ENCODE measurements around the gene SETD5. TPM values are rescaled to one million over a fixed set of nuclear protein-coding genes. Genes with fewer than 3 reads are reported as not detected.

Gene SETD5
- total and polyA plus RNA-seq, 12 donors: 35.3 to 135 (median 84.6) TPM

GRCh38 chr3:9435316-9435715, 37.9 kb downstream of the SETD5 start:
- WGBS, 4 donors: 81 to 90% (median 86%) methylated on average over 3 of the region's 3 CpGs
- peak overlapping the region in 1 of 5 donors; percentile 10 for H3K27ac ChIP-seq
- intact Hi-C loops (cut with DNase I): no loop called here
- peaks cover 22 to 34% of the 10 kb centered on the region in 2 donors for H3K4me1 ChIP-seq (replicated peaks in 1 of 2)
- DNase-seq: no peak
- TF ChIP-seq POLR2A (IDR thresholded peaks at IDR 0.05): no peak
- TF ChIP-seq, protein P1, sequence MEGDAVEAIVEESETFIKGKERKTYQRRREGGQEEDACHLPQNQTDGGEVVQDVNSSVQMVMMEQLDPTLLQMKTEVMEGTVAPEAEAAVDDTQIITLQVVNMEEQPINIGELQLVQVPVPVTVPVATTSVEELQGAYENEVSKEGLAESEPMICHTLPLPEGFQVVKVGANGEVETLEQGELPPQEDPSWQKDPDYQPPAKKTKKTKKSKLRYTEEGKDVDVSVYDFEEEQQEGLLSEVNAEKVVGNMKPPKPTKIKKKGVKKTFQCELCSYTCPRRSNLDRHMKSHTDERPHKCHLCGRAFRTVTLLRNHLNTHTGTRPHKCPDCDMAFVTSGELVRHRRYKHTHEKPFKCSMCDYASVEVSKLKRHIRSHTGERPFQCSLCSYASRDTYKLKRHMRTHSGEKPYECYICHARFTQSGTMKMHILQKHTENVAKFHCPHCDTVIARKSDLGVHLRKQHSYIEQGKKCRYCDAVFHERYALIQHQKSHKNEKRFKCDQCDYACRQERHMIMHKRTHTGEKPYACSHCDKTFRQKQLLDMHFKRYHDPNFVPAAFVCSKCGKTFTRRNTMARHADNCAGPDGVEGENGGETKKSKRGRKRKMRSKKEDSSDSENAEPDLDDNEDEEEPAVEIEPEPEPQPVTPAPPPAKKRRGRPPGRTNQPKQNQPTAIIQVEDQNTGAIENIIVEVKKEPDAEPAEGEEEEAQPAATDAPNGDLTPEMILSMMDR (IDR thresholded peaks at IDR 0.05): no peak
- no peaks in the 10 kb centered on the region for H3K9me3 ChIP-seq (replicated peaks in 1 of 3)
- H3K4me3 ChIP-seq: no peak overlapping the region
- peaks cover 0 to 98% of the 10 kb centered on the region in 2 donors for H3K36me3 ChIP-seq (replicated peaks in 1 of 2)
- H3K27me3 ChIP-seq: no peaks in the 10 kb centered on the region

DNA sequence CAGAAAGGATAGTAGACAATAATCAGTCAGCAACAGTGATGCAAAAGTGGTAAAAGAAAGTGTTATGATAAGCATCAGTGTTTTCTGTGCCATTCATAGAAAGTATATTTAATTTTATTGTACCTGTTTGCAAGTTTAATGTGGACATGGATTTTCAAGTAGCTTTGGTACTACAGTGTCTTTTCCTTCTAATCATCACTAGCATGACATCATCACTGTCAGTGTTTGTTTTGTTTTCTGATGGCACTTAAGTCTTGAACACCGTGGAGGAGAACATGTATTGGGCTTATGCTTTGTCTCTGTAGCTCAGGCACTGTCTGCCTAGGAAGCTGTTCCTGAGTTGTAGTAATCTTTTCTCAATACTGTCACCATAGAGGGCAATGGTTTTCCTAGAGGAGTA, 41.9 kb downstream of the SETD5 start:
- Histone ChIP-seq H3K9me3 (replicated peaks in 1 of 3) (no peaks in the 10 kb centered on the region), H3K4me1 (replicated peaks in 1 of 2) (peaks cover 2 to 16% of the 10 kb centered on the region in 2 donors), H3K36me3 (replicated peaks in 1 of 2) (peaks cover 0 to 100% of the 10 kb centered on the region in 2 donors), H3K27ac (no peak overlapping the region), H3K4me3 (no peak overlapping the region), H3K27me3 (no peaks in the 10 kb centered on the region)
- no peak for DNase-seq
- intact Hi-C loops (cut with DNase I): no loop called here
- WGBS, 4 donors: 17 to 29% (median 24%) methylated on average over 1 of the region's 1 CpG
- no peak for TF ChIP-seq POLR2A (IDR thresholded peaks at IDR 0.05)
- TF ChIP-seq, protein P1 (IDR thresholded peaks at IDR 0.05): no peak

GRCh38 chr3:9441501-9442221, 44.2 kb downstream of the SETD5 start:
- H3K9me3 ChIP-seq (replicated peaks in 1 of 3): no peaks in the 10 kb centered on the region
- intact Hi-C loops (cut with DNase I): loop anchor here in 1 of 2 donors (5.0 kb wide), 1 partner anchor 49 kb away; no protein-coding TSS in a partner anchor
- 86 to 92% (median 90%) methylated on average over 11 of the region's 11 CpGs for WGBS, 4 donors
- DNase-seq: no peak
- H3K36me3 ChIP-seq (replicated peaks in 1 of 2): peaks cover 0 to 100% of the 10 kb centered on the region in 2 donors
- H3K4me3 ChIP-seq: no peak overlapping the region
- no peaks in the 10 kb centered on the region for H3K27me3 ChIP-seq
- no peak overlapping the region for H3K27ac ChIP-seq
- TF ChIP-seq, protein P1 (IDR thresholded peaks at IDR 0.05): no peak
- TF ChIP-seq POLR2A (IDR thresholded peaks at IDR 0.05): no peak
- peaks cover 0 to 16% of the 10 kb centered on the region in 2 donors for H3K4me1 ChIP-seq (replicated peaks in 1 of 2)

DNA sequence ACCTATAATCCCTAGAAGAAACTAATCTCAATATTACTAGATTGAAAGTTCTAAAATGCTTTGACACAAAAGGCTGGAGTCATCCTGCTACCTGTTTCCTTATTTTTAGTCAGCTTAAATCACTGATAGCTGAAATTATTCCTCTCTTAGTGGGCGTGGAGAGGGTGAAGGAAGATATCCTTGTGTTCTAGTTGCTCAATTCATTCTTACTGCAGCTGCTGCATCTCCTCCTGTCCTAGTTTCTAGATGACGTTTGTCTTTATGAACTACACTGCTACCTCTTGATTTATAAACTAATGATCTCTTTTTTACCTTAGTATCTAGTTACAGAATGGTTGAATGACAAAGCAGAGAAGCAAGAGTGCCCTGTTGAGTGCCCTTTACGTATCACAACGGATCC, 50.7 kb downstream of the SETD5 start:
- H3K4me3 ChIP-seq: no peak overlapping the region
- H3K9me3 ChIP-seq (replicated peaks in 1 of 3): no peaks in the 10 kb centered on the region
- intact Hi-C loops (cut with DNase I): no loop called here
- H3K4me1 ChIP-seq (replicated peaks in 1 of 2): peaks cover 0 to 12% of the 10 kb centered on the region in 2 donors
- H3K36me3 ChIP-seq (replicated peaks in 1 of 2): peaks cover 0 to 88% of the 10 kb centered on the region in 2 donors
- no peak for DNase-seq
- TF ChIP-seq POLR2A (IDR thresholded peaks at IDR 0.05): no peak
- WGBS, 4 donors: 79 to 86% (median 80%) methylated on average over 4 of the region's 4 CpGs
- no peak overlapping the region for H3K27ac ChIP-seq
- no peaks in the 10 kb centered on the region for H3K27me3 ChIP-seq

- 78 to 94% (median 83%) methylated on average over 1 of the region's 1 CpG for WGBS, 4 donors
Measured at GRCh38 chr3:9448643-9449042, 51.2 kb downstream of the SETD5 start.

More at GRCh38 chr3:9448643-9449042, 51.2 kb downstream of the SETD5 start:
- Histone ChIP-seq H3K4me3 (no peak overlapping the region), H3K9me3 (replicated peaks in 1 of 3) (no peaks in the 10 kb centered on the region), H3K27me3 (no peaks in the 10 kb centered on the region), H3K27ac (no peak overlapping the region), H3K4me1 (replicated peaks in 1 of 2) (peaks cover 0 to 12% of the 10 kb centered on the region in 2 donors), H3K36me3 (replicated peaks in 1 of 2) (peaks cover 0 to 88% of the 10 kb centered on the region in 2 donors)
- no peak for DNase-seq
- TF ChIP-seq POLR2A (IDR thresholded peaks at IDR 0.05): no peak
- TF ChIP-seq, protein P1 (IDR thresholded peaks at IDR 0.05): no peak
- intact Hi-C loops (cut with DNase I): no loop called here
